ENCODE measurements around the gene TTC27. TPM values are rescaled to one million over a fixed set of nuclear protein-coding genes. Genes with fewer than 3 reads are reported as not detected.

Gene TTC27
- total RNA-seq, result 23.9 and 29.7 TPM in 2 replicates

DNA sequence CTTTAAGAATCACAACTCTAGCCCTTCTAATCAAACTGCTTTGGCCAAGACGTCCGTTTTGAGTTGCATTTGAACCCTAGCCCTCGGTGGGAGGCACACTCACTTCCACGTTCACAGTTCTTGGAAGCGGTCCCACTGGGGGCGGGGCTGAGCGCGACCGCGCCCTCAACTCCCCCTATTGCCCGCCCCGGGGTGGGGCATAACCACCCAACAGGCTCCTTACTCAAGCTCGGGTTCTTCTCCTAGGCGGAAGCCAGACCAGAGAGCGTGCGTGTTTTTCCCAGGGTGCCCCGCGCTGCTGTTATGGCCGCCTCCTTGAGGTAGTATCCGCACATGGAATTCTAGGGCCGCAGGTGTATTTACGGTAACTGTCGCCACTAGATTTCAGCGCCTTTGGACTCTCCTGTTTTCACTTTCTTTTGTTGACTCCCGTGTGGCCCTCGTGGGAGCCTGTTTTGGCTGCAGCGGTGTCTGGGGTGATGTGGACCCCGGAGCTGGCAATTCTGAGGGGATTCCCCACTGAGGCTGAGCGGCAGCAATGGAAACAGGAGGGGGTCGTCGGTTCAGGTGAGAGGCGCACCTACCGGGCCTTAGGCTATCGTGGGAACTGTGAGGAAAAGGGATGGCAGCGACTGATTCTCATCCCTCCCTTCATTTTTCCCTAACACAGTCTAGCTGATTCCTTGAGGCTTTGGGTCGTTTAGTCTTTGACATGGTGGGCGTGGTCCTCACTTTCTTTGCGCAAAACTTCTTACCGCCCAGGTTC, at the start of gene TTC27:
TSS of gene TTC27 (plus strand) at position 237 of the 766 bp plus-strand sequence. CDS start at position 480, 243 bp downstream.

Small RNA genes lying within 50 kb of the gene (small RNA-seq; reads per million reads assigned to genes)
- gene MIR4765, result not detected
